ENCODE measurements around the gene FAM47A. TPM values are rescaled to one million over a fixed set of nuclear protein-coding genes. Genes with fewer than 3 reads are reported as not detected.

Gene FAM47A
- under 1 TPM in 1 of 3 donors, not detected in 2; 0.15 TPM for total RNA-seq

DNA sequence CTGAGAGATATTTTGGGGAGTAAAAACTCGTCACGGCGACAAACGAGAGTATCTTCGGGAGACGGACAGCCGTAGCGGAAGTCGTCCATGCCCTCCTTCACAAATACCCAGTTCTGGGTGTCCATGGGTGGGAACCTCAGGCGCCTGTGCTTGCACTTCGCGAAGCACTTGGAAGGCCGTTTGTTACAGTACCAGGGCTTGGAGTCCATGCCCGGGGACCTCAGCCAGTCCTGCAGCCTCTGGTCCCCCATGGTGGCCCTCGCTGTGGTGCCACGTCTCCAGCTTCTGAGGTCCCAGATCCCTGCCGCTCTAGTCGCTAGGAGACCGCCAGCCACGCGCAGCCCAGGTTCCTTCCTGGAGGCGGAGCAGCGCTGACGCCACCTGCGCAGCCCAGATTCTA is at the start of gene FAM47A:
TSS of gene FAM47A (minus strand) at position 287 of the 400 bp plus-strand sequence. CDS start at position 251, 36 bp downstream.
- Histone ChIP-seq H3K27ac (no peak within 1 kb of the TSS), H3K27me3 (no peaks in the 10 kb centered on the region), H3K4me1 (no peaks in the 10 kb centered on the region), H3K36me3 (no peaks in the 10 kb centered on the region), H3K9me3 (no peaks in the 10 kb centered on the region), H3K4me3 (no peak within 1 kb of the TSS)
- DNase-seq (ENCODE audit: low spot score in 2 of 2) = no peak
- intact Hi-C loops (cut with DNase I; ENCODE audit: low total_unique reads) = no loop called here
- TF ChIP-seq POLR2AphosphoS5 (IDR thresholded peaks at IDR 0.05) (no peak), POLR2A (IDR thresholded peaks at IDR 0.05) (no peak)
- TF ChIP-seq, protein P1, sequence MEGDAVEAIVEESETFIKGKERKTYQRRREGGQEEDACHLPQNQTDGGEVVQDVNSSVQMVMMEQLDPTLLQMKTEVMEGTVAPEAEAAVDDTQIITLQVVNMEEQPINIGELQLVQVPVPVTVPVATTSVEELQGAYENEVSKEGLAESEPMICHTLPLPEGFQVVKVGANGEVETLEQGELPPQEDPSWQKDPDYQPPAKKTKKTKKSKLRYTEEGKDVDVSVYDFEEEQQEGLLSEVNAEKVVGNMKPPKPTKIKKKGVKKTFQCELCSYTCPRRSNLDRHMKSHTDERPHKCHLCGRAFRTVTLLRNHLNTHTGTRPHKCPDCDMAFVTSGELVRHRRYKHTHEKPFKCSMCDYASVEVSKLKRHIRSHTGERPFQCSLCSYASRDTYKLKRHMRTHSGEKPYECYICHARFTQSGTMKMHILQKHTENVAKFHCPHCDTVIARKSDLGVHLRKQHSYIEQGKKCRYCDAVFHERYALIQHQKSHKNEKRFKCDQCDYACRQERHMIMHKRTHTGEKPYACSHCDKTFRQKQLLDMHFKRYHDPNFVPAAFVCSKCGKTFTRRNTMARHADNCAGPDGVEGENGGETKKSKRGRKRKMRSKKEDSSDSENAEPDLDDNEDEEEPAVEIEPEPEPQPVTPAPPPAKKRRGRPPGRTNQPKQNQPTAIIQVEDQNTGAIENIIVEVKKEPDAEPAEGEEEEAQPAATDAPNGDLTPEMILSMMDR (IDR thresholded peaks at IDR 0.05) = no peak

DNA sequence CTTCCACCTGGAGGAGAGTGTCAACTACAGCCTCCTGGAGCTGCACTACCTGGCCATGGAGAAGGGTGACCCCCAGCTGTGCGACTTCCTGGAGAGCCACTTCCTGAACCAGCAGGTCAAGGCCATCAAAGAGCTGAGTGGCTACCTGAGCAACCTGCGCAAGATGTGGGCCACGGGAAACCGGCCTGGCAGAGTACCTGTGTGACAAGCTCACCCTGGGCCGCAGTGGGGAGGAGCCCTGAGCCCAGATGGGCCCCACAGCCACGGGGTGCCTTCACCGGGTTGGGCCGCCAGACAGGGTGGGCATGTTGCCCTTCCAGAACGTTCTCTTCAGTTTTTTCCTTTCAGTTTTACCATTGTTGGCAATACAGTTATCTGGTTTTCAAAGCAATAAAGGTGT is 15.2 kb upstream of the FAM47A start:
- no peak overlapping the region for H3K27ac ChIP-seq
- H3K4me3 ChIP-seq = no peak overlapping the region
- no peaks in the 10 kb centered on the region for H3K36me3 ChIP-seq
- TF ChIP-seq POLR2A (IDR thresholded peaks at IDR 0.05) = no peak
- TF ChIP-seq POLR2AphosphoS5 (IDR thresholded peaks at IDR 0.05) = no peak
- TF ChIP-seq, protein P1 (IDR thresholded peaks at IDR 0.05) = no peak
- no peak for DNase-seq (ENCODE audit: low spot score in 2 of 2)
- H3K4me1 ChIP-seq = no peaks in the 10 kb centered on the region
- no peaks in the 10 kb centered on the region for H3K9me3 ChIP-seq
- intact Hi-C loops (cut with DNase I; ENCODE audit: low total_unique reads) = no loop called here
- H3K27me3 ChIP-seq = peaks cover 0 to 7% of the 10 kb centered on the region in 2 donors

DNA sequence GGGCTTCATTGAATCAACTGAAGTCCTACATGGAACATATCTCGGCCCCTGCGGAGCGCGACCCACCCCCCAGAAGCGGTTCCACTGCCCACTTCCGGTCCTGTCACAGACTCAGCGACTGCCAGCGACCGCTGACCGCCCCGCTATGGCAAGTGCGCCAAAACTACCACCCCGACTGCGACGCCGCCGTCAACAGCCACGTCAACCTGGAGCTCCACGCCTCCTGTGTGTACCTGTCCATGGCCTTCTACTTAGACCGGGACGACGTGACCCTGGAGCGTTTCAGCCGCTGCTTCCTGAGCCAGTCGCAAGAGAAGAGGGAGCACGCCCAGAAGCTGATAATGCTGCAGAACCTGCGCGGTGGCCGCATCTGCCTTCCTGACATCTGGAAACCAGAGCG is 14.8 kb upstream of the FAM47A start:
- no peaks in the 10 kb centered on the region for H3K4me1 ChIP-seq
- H3K4me3 ChIP-seq = no peak overlapping the region
- intact Hi-C loops (cut with DNase I; ENCODE audit: low total_unique reads) = no loop called here
- TF ChIP-seq, protein P1 (IDR thresholded peaks at IDR 0.05) = no peak
- no peak for TF ChIP-seq POLR2A (IDR thresholded peaks at IDR 0.05)
- no peak for TF ChIP-seq POLR2AphosphoS5 (IDR thresholded peaks at IDR 0.05)
- no peaks in the 10 kb centered on the region for H3K36me3 ChIP-seq
- H3K27ac ChIP-seq = no peak overlapping the region
- no peaks in the 10 kb centered on the region for H3K9me3 ChIP-seq
- no peak for DNase-seq (ENCODE audit: low spot score in 2 of 2)
- peaks cover 0 to 7% of the 10 kb centered on the region in 2 donors for H3K27me3 ChIP-seq

DNA sequence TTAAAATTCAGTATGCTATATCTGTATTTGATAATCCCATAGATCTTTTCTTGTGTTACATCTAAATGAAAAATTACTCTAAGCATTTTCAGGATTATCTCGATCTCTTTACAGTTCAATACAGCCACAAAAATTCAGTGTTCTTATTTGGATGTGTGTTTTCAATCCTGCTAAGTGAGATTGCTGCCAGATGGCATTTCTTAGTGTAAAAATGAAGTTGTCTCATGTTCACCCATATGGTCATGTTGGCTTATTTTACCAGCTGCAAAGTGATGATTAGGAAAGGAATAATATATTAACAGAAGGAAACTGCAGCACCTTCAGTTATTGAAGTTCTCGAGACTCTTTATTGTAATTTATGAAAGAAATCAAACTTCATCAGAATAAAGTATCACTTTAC is 12.1 kb upstream of the FAM47A start:
- intact Hi-C loops (cut with DNase I; ENCODE audit: low total_unique reads) = no loop called here
- H3K27me3 ChIP-seq = peaks cover 0 to 12% of the 10 kb centered on the region in 2 donors
- no peaks in the 10 kb centered on the region for H3K36me3 ChIP-seq
- no peaks in the 10 kb centered on the region for H3K9me3 ChIP-seq
- DNase-seq (ENCODE audit: low spot score in 2 of 2) = no peak
- H3K27ac ChIP-seq = no peak overlapping the region
- H3K4me3 ChIP-seq = no peak overlapping the region
- TF ChIP-seq POLR2A (IDR thresholded peaks at IDR 0.05) (no peak), POLR2AphosphoS5 (IDR thresholded peaks at IDR 0.05) (no peak)
- TF ChIP-seq, protein P1 (IDR thresholded peaks at IDR 0.05) = no peak
- H3K4me1 ChIP-seq = no peaks in the 10 kb centered on the region

DNA sequence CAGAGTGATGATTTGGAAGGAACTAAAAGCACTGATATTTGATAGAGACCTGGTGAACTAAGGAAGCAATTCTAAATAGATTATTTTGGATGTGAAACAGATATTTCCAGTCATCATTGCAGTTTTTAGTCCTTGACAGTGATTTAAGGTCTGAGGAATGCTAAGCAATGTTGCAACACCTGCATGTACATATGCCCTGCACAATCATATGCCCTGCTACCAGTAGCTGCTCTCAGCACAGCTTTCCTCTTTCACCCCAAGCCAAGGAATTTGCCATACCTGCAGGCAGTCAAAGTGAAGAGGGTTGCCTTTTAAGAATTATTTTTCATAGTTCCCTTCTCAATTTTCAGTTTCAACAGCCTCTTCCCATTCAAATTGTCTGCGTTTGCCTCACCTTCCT is 8.7 kb upstream of the FAM47A start:
- peaks cover 0 to 12% of the 10 kb centered on the region in 2 donors for H3K27me3 ChIP-seq
- no peak overlapping the region for H3K4me3 ChIP-seq
- TF ChIP-seq POLR2A (IDR thresholded peaks at IDR 0.05) = no peak
- no peak for TF ChIP-seq POLR2AphosphoS5 (IDR thresholded peaks at IDR 0.05)
- TF ChIP-seq, protein P1 (IDR thresholded peaks at IDR 0.05) = no peak
- no peaks in the 10 kb centered on the region for H3K9me3 ChIP-seq
- H3K36me3 ChIP-seq = no peaks in the 10 kb centered on the region
- H3K4me1 ChIP-seq = no peaks in the 10 kb centered on the region
- no peak for DNase-seq (ENCODE audit: low spot score in 2 of 2)
- intact Hi-C loops (cut with DNase I; ENCODE audit: low total_unique reads) = no loop called here
- H3K27ac ChIP-seq = no peak overlapping the region
